Measurements from ENCODE around the gene WWC2.
"Not testable (repeated sequence)": the region's sequence is repeated elsewhere in the genome, so short reads cannot be mapped to it uniquely, and the experiment has no call there.

WWC2 gene

DNA sequence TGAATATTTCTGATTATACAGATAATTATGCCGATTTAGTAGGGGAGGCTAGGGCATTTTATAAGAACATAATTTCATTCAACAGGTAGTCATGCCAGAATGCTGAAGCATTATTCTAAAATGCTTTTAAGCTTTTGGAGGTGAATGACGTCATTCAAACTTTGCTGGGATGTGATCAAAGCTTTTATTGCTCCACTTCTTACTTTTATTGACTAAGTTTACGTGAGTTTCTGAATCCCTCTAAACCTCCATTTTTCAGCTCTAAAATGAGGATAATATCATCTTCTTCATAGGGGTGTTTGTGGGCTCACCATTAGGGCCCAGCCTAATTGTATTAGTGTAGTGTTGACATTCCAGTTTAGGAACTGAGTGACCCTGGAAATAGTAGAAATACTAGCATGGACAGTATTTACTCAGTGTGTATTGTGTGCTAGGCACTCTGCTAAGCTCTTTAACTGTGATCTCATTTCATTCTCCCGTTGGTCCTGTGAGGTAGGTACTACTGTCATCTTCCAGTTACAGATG is 3.0 kb downstream of the WWC2 start:
- no peak for DNase-seq

- DNase-seq: no peak
Observed at GRCh38 chr4:183105092-183105491, 6.0 kb downstream of the WWC2 start.

DNA sequence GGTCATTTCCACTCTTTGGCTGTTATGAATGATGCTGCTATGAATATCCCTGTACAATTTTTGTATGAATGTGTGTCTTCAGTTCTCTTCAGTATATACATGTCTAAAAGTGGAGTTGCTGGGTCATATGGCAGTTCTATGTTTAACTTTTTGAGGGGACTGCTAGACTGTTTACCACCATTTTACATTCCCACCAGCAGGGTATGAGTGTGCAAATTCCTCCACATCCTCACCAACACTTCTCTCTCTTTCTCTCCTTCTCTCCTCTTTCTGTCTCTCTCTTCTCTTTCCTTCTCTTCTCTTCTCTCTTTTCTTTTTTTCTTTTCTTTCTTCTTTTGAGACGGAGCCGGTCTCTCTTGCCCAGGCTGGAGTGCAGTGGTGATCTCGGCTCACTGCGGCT is 7.8 kb downstream of the WWC2 start:
- DNase-seq: no peak

DNA sequence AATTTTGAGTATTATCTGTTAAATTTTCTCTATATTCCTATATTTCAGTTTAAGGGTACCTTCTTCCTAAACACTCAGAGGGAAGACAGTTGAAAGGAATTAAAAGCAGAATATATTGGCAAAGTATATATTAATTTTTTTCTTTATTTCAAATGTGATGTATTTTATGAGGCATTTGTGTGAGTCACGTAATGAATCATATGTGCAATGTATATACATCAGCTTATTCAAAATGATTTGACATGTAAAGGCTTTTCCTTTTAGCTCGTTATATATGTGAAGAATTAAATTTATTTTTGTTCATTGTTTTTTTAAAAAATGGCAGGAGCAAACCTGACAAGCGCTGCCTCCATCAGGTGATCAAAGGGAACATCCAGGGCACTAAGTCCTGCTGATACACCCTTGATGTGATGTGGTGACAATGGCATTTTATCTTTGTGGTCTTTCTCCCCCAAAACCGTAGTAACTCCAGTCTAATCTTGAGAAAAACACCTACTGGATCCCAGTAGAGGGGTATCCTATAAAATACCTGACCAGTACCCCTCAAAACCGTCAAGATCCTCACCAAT is 8.9 kb downstream of the WWC2 start:
- no peak for DNase-seq

- no peak for DNase-seq
Observed at GRCh38 chr4:183110244-183110643, 11.2 kb downstream of the WWC2 start.

DNA sequence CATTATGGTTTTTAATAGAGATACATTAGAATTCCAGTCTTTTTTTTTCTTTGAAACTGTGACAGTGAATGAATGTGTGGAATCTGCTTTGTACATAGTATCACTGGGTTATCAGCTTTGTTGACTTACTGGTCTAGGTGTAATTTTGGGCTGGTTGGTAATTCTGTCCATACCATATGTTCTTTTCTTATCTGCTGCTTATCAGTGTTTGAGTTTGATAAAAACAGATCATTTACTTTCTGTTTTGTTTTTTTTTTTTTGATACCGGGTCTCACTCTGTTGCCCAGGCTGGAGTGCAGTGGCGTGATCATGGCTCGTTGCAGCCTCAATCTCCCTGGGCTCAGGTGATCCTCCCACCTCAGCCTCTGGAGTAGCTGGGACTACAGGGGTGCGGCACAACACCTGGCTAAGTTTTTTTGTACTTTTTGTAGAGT is 12.4 kb downstream of the WWC2 start:
- no peak for DNase-seq

GRCh38 chr4:183118141-183118540 is 19.1 kb downstream of the WWC2 start:
- DNase-seq: no peak

GRCh38 chr4:183118585-183118984 is 19.5 kb downstream of the WWC2 start:
- DNase-seq: no peak

DNA sequence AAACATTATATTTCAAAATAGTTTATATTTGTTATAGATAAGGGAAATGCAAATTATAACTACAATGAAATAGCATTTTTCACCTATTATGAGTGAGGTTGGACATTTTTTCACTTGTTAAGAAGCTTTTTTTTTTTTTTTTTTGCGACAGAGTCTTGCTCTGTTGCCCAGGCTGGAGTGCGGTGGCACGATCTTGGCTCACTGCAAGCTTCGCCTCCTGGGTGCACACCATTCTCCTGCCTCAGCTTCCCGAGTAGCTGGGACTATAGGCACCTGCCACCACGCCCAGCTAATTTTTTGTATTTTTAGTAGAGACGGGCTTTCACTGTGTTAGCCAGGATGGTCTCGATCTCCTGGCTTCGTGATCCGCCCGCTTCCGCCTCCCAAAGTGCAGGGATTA is 22.6 kb downstream of the WWC2 start:
- not testable (repeated sequence) for DNase-seq

- no peak for DNase-seq
Observed at GRCh38 chr4:183124228-183124627, 25.2 kb downstream of the WWC2 start.

- no peak for DNase-seq
Observed at GRCh38 chr4:183124865-183125264, 25.8 kb downstream of the WWC2 start.

GRCh38 chr4:183129125-183129524 is 30.1 kb downstream of the WWC2 start:
- no peak for DNase-seq

- DNase-seq: no peak
Observed at GRCh38 chr4:183129675-183130074, 30.6 kb downstream of the WWC2 start.

GRCh38 chr4:183130328-183131155 is 31.5 kb downstream of the WWC2 start:
- DNase-seq: no peak

- no peak for DNase-seq
Observed at GRCh38 chr4:183132081-183132480, 33.0 kb downstream of the WWC2 start.

DNA sequence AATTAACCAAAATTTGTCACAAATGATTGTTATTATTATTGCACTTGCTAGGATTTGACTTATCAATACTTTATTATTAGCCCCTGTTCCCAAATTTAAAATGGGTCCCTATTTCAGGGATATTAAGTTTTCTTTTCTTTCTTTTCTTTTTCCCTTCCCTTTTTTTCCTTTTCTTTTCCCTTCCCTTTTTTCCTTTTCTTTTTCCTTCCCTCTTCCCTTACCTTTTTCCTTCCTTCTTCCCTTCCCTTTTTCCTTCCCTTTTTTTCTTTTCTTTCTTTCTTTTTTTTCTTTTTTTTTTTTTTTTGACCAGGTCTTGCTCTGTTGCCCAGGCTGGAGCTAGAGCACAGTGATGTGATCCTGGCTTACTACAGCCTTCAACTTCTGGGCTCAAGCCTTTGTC is 33.8 kb downstream of the WWC2 start:
- no peak for DNase-seq

DNA sequence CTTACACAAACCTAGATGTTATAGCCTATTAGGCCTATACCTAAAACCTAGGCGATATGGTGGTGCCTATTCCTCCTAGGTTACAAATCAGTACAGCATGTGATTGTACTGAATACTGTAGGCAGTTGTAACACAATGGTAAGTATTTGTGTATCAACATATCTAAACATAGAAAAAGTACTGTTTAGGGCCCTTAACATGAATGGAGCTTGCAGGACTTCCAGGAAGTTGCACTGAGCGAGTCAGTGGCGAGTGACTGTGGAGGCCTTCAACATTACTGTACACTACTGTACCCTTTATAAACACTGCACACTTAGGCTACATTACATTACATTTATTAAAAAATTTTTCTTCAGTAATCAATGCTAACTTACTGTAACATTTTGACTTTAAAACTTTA is 37.8 kb downstream of the WWC2 start:
- DNase-seq: no peak

DNA sequence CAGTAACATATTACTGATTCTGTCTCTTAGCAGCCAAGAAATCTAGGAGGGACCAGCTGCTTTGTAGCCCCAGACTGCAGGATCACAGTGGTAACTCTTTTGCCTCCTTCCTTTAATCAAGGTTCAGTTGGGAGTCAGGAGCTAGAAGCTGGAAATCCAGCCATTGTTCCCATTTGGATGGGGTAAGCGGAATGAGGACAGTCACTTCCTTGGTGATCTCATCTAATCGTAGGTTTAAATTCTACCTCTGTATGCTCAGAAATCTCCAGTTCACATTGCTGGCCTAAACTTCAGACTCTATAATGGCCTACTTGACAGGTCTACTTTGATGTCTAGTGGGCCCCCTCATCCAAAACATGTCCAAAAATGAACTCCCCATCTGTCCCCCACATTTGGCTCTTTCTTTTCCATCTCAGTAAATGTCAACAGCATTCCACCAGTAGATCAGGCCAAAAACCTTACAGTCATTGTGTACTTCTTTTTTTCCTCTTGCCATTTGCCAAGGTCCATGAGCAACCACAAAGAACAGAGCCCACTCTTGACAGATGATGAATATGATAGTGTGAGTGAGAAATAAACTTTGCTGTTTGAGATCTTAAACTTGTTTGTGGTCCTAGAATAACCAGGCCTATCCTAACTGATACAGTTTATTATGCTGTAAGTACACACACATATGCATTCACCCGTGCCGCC is 40.1 kb downstream of the WWC2 start:
- no peak for DNase-seq

- no peak for DNase-seq
Observed at GRCh38 chr4:183139972-183140570, 41.0 kb downstream of the WWC2 start.

DNA sequence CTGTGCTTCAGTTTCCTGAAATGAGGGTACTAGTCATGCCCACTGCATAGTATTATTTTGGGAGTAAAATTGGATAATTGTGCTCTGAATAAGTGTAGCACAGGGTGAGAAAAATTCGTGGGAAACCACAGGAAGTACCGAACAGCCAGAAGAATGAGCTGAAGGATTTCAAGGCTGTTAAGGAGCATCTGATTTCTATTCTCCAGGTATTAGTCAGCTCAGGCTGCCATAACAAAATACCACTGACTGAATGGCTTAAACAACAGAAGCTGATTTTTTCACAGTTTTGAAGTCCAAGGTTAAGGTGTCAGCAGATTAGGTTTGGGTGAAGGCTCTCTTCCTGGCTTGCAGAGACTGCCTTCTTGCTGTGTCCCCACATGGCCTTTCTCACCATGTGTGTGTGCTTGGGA is 41.9 kb downstream of the WWC2 start:
- DNase-seq: no peak

DNA sequence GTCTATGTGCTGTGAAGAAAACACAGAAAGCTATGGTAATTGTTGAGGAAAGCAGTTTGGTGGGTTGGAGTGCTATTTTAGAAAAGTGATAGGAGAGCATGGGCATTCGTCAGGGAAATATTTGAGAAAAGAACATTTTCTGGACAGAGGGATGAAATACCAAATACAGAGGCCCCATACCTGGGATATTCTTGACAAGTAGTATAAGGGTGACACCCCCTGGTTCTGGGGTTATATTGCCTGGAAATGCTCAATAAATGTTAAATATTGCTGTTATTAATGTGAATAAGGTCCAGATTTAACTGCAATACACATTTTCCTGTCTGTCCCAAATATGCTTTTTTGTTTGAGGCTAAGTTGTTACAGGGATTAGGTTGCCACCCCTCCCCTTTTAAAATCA is 42.9 kb downstream of the WWC2 start:
- no peak for DNase-seq

DNA sequence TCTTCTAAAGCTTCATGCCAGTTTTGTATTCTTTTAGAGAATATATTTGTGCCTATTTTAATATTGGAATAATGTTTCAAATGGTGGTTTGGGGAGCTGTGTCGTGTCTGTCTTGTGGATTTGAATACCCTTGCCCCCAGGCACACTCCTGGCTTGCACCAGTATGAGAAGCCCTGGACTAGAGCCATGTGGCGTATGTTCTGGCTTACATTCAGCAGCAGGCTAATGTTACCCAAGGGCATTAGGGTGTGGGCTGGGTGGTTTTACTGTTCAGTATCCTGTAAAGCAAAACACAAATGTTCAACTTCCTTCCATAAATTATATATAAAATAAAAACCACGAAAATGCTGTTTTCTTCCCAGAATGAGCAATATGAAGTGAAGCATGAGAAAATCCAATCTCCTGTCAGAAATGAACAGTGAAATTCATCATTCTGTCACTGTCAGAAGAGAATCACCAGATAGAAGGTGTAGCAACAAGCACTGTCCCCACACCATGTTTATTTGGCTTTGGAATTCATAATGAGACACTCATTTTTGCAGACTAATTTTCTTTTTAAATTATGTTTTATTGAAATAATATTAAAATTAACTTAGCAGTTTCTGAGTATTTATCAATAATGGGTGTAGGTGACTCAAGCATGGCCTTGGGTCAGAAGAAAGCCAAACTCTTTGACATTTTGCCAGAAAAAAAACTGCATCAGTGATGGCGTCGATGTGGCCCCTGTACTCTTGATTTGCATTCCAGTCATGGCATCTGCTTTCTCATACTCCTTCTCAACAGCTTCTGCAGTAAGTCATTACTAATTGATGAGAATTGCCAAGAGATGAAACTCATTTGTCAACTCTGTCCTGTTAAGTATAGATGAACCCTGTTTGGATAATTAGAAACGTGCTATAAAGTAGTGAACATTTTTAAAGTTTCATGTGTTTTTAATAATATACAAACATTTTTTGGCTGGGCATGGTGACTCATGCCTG is 43.8 kb downstream of the WWC2 start:
- no peak for DNase-seq
